WTC11 (cell line): ENCODE results near the gene HERC2. TPM values are rescaled to one million over a fixed set of nuclear protein-coding genes. Genes with fewer than 3 reads are reported as not detected.

Source experiments
- ATAC-seq: fragments of 200-7000 bp; cut with Tn5 transposase; 2 replicates; pipeline ENCODE4 v1.10.0; 2021; ENCODE audit warnings: mild to moderate bottlenecking, moderate library complexity
- CTCF ChIA-PET: fragments of 300-600 bp; sonication (Branson Sonifier 250); formaldehyde crosslinking; loops from one replicate; lab custom pipeline; 2021; ENCODE audit warnings: antibody characterized with exemption; lab: Charles Lee
- POLR2A ChIA-PET: fragments of 350-600 bp; sonication (Branson Sonifier 250); formaldehyde crosslinking; loops from one replicate; lab custom pipeline; 2021; ENCODE audit warnings: antibody characterized with exemption; lab: Charles Lee
- DNase-seq: peaks from one replicate; pipeline ENCODE4 v3.0.0; 2021; ENCODE audit warnings: low spot score
- H3K27ac Mint-ChIP-seq: 2 replicates; pipeline ENCODE4 v1.8.0; 2021; ENCODE audit warnings: mixed read lengths
- H3K27me3 Mint-ChIP-seq: 2 replicates; pipeline ENCODE4 v1.8.0; 2021; ENCODE audit warnings: low read depth, mild to moderate bottlenecking, moderate library complexity, mixed read lengths
- H3K36me3 Mint-ChIP-seq: 2 replicates; pipeline ENCODE4 v1.8.0; 2021; ENCODE audit warnings: mixed read lengths
- H3K4me1 Mint-ChIP-seq: 2 replicates; pipeline ENCODE4 v1.8.0; 2022; ENCODE audit warnings: mixed read lengths
- H3K4me3 Mint-ChIP-seq: 2 replicates; pipeline ENCODE4 v1.8.0; 2021; ENCODE audit warnings: mild to moderate bottlenecking, moderate library complexity, mixed read lengths
- H3K9me3 Mint-ChIP-seq: 2 replicates; pipeline ENCODE4 v1.8.0; 2021; ENCODE audit warnings: mixed read lengths
- OVOL2 ChIP-seq: fragments of 250-450 bp; sonication (Bioruptor Pico); IDR thresholded peaks from 2 replicates; pipeline ENCODE4 v1.9.0; 2021; ENCODE audit warnings: mild to moderate bottlenecking, borderline replicate concordance
- PRRX2 ChIP-seq: fragments of 250-450 bp; sonication (Bioruptor Pico); IDR thresholded peaks from 2 replicates; pipeline ENCODE4 v1.8.0; 2021; ENCODE audit warnings: mild to moderate bottlenecking
- SMAD4 ChIP-seq: sonication (generic); formaldehyde crosslinking; IDR thresholded peaks from 2 replicates; pipeline ENCODE4 v1.8.0; 2022; ENCODE audit warnings: mild to moderate bottlenecking, missing genetic modification reagents
- TP53 ChIP-seq: sonication (generic); formaldehyde crosslinking; IDR thresholded peaks from 2 replicates; pipeline ENCODE4 v1.8.1; 2023; ENCODE audit warnings: mild to moderate bottlenecking, missing genetic modification reagents
- ZNF263 ChIP-seq: sonication (generic); formaldehyde crosslinking; IDR thresholded peaks from 2 replicates; pipeline ENCODE4 v1.8.1; 2022; ENCODE audit warnings: low read depth, mild to moderate bottlenecking, moderate library complexity, missing genetic modification reagents
- ZNF281 ChIP-seq: sonication (generic); formaldehyde crosslinking; IDR thresholded peaks from 2 replicates; pipeline ENCODE4 v1.8.0; 2023; ENCODE audit warnings: mild to moderate bottlenecking, missing genetic modification reagents
- ZNF317 ChIP-seq: sonication (generic); formaldehyde crosslinking; IDR thresholded peaks from 2 replicates; pipeline ENCODE4 v1.8.1; 2023; ENCODE audit warnings: low read depth, mild to moderate bottlenecking, moderate library complexity, missing genetic modification reagents, borderline replicate concordance
- ZNF396 ChIP-seq: fragments of 250-450 bp; sonication (Bioruptor Pico); IDR thresholded peaks from 2 replicates; pipeline ENCODE4 v1.8.0; 2021; ENCODE audit warnings: mild to moderate bottlenecking, moderate library complexity, borderline replicate concordance
- ZNF532 ChIP-seq: fragments of 250-450 bp; sonication (Bioruptor Pico); IDR thresholded peaks from 2 replicates; pipeline ENCODE4 v1.9.0; 2021; ENCODE audit warnings: mild to moderate bottlenecking, borderline replicate concordance
- total RNA-seq: library from RNA; stranded (reverse); gene quantifications from 3 replicates; pipeline ENCODE4 v1.2.3, GENCODE V29; 2021
- TF ChIP-seq, protein P1 (sequence below): fragments of 250-450 bp; sonication (Bioruptor Pico); conservative IDR thresholded peaks from 2 replicates; pipeline ENCODE4 v1.9.0; 2021; ENCODE audit warnings: mild to moderate bottlenecking
- TF ChIP-seq, protein P2 (sequence below): sonication (generic); formaldehyde crosslinking; IDR thresholded peaks from 2 replicates; pipeline ENCODE4 v1.8.1; 2023; ENCODE audit warnings: mild to moderate bottlenecking, missing genetic modification reagents, moderate library complexity
- TF ChIP-seq, protein P3 (sequence below): sonication (generic); formaldehyde crosslinking; IDR thresholded peaks from 2 replicates; pipeline ENCODE4 v1.8.0; 2022; ENCODE audit warnings: mild to moderate bottlenecking, missing genetic modification reagents
- TF ChIP-seq, protein P4 (sequence below): sonication (generic); formaldehyde crosslinking; IDR thresholded peaks from 2 replicates; pipeline ENCODE4 v1.8.1; 2022; ENCODE audit warnings: mild to moderate bottlenecking, missing genetic modification reagents, moderate library complexity, borderline replicate concordance
- TF ChIP-seq, protein P5 (sequence below): sonication (generic); formaldehyde crosslinking; IDR thresholded peaks from 2 replicates; pipeline ENCODE4 v1.8.0; 2023; ENCODE audit warnings: missing genetic modification reagents, mild to moderate bottlenecking, borderline replicate concordance

HERC2 gene
- total RNA-seq, 1 experiment from 2014 or later: 81.5 TPM

- no peak for DNase-seq
- ChIA-PET POLR2A (no interaction called here), CTCF (interaction anchor here (0.5 to 4.0 kb wide), 2 partner anchors 8 to 72 kb away, joined by 3 to 20 read pairs; no protein-coding TSS in a partner anchor)
- H3K4me3 Mint-ChIP-seq: peak overlapping the region; percentile 15
- TF ChIP-seq TP53 (0 out of 2 replicates have a peak, but pooled peaks have one; percentile 14), ZNF263 (CRISPR knock-in tag) (no peak)
- H3K27me3 Mint-ChIP-seq: peaks cover 77% of the 10 kb centered on the region
- peaks cover 23% of the 10 kb centered on the region for H3K4me1 Mint-ChIP-seq
- peaks cover 26% of the 10 kb centered on the region for H3K9me3 Mint-ChIP-seq
- peaks cover 12% of the 10 kb centered on the region for H3K36me3 Mint-ChIP-seq
- no peak for ATAC-seq
- H3K27ac Mint-ChIP-seq: no peak overlapping the region
Observed at GRCh38 chr15:28093752-28094535, 228.0 kb downstream of the HERC2 start.

GRCh38 chr15:28091313-28091712 is 230.7 kb downstream of the HERC2 start:
- ChIA-PET POLR2A (no interaction called here), CTCF (no interaction called here)
- no peak for DNase-seq
- Mint-ChIP-seq H3K9me3 (peaks cover 36% of the 10 kb centered on the region), H3K36me3 (peaks cover 18% of the 10 kb centered on the region), H3K4me3 (no peak overlapping the region), H3K4me1 (peaks cover 13% of the 10 kb centered on the region), H3K27ac (no peak overlapping the region), H3K27me3 (peaks cover 51% of the 10 kb centered on the region)
- ATAC-seq: no peak
- TF ChIP-seq, protein P1, sequence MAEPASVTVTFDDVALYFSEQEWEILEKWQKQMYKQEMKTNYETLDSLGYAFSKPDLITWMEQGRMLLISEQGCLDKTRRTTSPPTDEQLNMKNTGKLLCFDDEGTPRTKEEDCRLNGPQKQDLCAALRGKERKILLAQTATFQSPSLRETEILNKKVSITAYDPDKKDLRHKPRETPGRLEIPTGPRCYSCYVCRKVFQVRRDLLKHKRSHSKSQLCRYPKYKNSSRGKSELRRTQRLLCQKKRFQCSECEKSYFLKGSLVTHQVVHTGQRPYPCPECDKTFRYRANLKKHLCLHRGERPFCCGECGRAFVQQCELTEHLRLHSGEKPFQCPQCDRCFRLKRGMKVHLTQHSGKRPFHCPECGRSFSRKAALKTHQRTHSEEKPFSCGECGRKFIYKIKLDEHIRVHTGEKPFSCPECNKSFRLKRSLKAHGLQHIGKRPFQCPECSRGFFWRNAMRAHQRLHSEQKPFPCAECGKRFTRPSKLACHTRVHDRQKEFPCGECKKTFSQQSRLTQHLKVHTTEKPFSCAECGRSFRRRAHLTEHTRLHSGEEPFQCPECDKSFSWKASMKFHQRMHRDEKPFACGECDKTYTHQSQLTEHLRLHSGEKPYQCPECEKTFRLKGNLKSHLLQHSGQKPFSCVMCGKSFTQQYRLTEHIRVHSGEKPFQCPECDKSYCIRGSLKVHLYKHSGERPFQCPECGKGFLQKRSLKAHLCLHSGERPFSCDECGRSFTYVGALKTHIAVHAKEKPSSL (CRISPR knock-in tag): no peak
- TF ChIP-seq ZNF281 (CRISPR knock-in tag) (no peak), SMAD4 (no peak), OVOL2 (CRISPR knock-in tag) (no peak), PRRX2 (CRISPR knock-in tag) (no peak), ZNF396 (CRISPR knock-in tag) (no peak), ZNF317 (CRISPR knock-in tag) (no peak), ZNF532 (no peak)
- TF ChIP-seq, protein P2, sequence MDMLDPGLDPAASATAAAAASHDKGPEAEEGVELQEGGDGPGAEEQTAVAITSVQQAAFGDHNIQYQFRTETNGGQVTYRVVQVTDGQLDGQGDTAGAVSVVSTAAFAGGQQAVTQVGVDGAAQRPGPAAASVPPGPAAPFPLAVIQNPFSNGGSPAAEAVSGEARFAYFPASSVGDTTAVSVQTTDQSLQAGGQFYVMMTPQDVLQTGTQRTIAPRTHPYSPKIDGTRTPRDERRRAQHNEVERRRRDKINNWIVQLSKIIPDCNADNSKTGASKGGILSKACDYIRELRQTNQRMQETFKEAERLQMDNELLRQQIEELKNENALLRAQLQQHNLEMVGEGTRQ (CRISPR knock-in tag): no peak
- TF ChIP-seq, protein P3, sequence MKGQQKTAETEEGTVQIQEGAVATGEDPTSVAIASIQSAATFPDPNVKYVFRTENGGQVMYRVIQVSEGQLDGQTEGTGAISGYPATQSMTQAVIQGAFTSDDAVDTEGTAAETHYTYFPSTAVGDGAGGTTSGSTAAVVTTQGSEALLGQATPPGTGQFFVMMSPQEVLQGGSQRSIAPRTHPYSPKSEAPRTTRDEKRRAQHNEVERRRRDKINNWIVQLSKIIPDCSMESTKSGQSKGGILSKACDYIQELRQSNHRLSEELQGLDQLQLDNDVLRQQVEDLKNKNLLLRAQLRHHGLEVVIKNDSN (CRISPR knock-in tag): no peak
- TF ChIP-seq, protein P4, sequence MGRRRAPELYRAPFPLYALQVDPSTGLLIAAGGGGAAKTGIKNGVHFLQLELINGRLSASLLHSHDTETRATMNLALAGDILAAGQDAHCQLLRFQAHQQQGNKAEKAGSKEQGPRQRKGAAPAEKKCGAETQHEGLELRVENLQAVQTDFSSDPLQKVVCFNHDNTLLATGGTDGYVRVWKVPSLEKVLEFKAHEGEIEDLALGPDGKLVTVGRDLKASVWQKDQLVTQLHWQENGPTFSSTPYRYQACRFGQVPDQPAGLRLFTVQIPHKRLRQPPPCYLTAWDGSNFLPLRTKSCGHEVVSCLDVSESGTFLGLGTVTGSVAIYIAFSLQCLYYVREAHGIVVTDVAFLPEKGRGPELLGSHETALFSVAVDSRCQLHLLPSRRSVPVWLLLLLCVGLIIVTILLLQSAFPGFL (CRISPR knock-in tag): no peak
- TF ChIP-seq, protein P5, sequence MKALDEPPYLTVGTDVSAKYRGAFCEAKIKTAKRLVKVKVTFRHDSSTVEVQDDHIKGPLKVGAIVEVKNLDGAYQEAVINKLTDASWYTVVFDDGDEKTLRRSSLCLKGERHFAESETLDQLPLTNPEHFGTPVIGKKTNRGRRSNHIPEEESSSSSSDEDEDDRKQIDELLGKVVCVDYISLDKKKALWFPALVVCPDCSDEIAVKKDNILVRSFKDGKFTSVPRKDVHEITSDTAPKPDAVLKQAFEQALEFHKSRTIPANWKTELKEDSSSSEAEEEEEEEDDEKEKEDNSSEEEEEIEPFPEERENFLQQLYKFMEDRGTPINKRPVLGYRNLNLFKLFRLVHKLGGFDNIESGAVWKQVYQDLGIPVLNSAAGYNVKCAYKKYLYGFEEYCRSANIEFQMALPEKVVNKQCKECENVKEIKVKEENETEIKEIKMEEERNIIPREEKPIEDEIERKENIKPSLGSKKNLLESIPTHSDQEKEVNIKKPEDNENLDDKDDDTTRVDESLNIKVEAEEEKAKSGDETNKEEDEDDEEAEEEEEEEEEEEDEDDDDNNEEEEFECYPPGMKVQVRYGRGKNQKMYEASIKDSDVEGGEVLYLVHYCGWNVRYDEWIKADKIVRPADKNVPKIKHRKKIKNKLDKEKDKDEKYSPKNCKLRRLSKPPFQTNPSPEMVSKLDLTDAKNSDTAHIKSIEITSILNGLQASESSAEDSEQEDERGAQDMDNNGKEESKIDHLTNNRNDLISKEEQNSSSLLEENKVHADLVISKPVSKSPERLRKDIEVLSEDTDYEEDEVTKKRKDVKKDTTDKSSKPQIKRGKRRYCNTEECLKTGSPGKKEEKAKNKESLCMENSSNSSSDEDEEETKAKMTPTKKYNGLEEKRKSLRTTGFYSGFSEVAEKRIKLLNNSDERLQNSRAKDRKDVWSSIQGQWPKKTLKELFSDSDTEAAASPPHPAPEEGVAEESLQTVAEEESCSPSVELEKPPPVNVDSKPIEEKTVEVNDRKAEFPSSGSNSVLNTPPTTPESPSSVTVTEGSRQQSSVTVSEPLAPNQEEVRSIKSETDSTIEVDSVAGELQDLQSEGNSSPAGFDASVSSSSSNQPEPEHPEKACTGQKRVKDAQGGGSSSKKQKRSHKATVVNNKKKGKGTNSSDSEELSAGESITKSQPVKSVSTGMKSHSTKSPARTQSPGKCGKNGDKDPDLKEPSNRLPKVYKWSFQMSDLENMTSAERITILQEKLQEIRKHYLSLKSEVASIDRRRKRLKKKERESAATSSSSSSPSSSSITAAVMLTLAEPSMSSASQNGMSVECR: no peak
